Measurements from ENCODE around the gene CLCA1. TPM values are rescaled to one million over a fixed set of nuclear protein-coding genes. Genes with fewer than 3 reads are reported as not detected.

CLCA1 gene
- polyA plus RNA-seq, 1 of the 3 experiments (the other 2 are of a cell fraction) = not detected

GRCh38 chr1:86504137-86504479 is 35.4 kb downstream of the CLCA1 start:
- 79% methylated on average over 9 of the region's 9 CpGs for WGBS (ENCODE audit: low lambda C conversion rate)
- TF ChIP-seq, protein P1, sequence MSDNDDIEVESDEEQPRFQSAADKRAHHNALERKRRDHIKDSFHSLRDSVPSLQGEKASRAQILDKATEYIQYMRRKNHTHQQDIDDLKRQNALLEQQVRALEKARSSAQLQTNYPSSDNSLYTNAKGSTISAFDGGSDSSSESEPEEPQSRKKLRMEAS (IDR thresholded peaks at IDR 0.05; ENCODE audit: low read depth) = no peak
- no peak for TF ChIP-seq MXI1 (IDR thresholded peaks at IDR 0.05; ENCODE audit: low read depth, low read length)
- H3K9me2 ChIP-seq = no peaks in the 10 kb centered on the region
- no peaks in the 10 kb centered on the region for H3K9me3 ChIP-seq
- H3K79me2 ChIP-seq (ENCODE audit: insufficient read depth) = no peaks in the 10 kb centered on the region
- H3K27me3 ChIP-seq (ENCODE audit: insufficient read depth) = no peaks in the 10 kb centered on the region
- H3K27ac ChIP-seq (ENCODE audit: low read depth in 2 of 2, low read length in 1 of 2) = no peak overlapping the region
- H3F3A ChIP-seq (replicated peaks; ENCODE audit: insufficient read depth) = peaks cover 6% of the 10 kb centered on the region
- H3K4me2 ChIP-seq = no peak overlapping the region
- DNase-seq = no peak
- POLR2A ChIA-PET = no interaction called here
- CTCF ChIA-PET = interaction anchor here (0.9 to 3.3 kb wide), 2 partner anchors 30 to 580 kb away, joined by 3 to 13 read pairs; no protein-coding TSS in a partner anchor
- no peaks in the 10 kb centered on the region for H3K36me3 ChIP-seq (replicated peaks in 1 of 2; ENCODE audit: control insufficient read depth in 1 of 2, insufficient read depth in 2 of 2, low read length in 1 of 2)
- no peak overlapping the region for H3K9ac ChIP-seq
- H3K4me3 ChIP-seq (ENCODE audit: low read depth in 2 of 2, low read length in 1 of 2) = no peak overlapping the region
- no peak overlapping the region for H2AFZ ChIP-seq (ENCODE audit: low read depth)
- H3K4me1 ChIP-seq (ENCODE audit: control insufficient read depth in 1 of 2, insufficient read depth in 2 of 2, low read depth in 1 of 2, low read length in 1 of 2) = no peaks in the 10 kb centered on the region; a peak in 1 of 4 replicates
- no peaks in the 10 kb centered on the region for H4K20me1 ChIP-seq (ENCODE audit: insufficient read depth)

DNA sequence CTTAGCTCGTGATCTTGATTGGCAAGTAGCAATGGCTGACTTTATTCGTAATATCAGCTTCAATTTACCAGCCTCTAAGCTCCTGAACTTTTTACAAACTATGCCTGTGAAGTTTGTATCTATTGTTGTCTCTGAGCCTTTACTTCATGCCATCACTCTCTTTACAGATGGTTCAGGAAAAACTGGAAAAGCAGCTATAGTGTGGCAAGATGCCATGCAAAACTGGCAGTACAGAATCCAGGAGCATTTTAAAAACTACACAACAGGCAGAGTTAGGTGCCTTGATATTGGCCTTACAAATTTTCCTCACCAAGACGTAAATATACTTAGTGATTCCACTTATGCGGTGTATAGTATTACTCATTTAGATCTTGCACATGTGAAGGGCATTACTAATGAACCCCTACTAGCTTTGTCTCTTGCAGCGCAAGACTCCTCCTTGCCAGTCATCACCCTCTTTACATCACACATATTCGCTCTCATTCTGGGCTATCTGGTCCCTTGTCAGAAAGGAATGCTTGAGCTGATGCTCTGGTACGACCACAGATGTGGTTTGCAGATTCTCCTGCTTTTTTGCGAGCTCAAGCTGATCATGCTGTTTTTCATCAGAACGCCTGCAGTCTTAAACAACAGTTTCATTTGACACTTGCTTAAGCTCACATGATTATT is 36.3 kb downstream of the CLCA1 start:
- DNase-seq = no peak

More for the DNA sequence above, 36.3 kb downstream of the CLCA1 start:
- no peaks in the 10 kb centered on the region for H3K36me3 ChIP-seq (replicated peaks in 1 of 2; ENCODE audit: control insufficient read depth in 1 of 2, insufficient read depth in 2 of 2, low read length in 1 of 2)
- H3K4me3 ChIP-seq (ENCODE audit: low read depth in 2 of 2, low read length in 1 of 2) = no peak overlapping the region
- no peaks in the 10 kb centered on the region for H3K9me2 ChIP-seq
- TF ChIP-seq RAD21 (IDR thresholded peaks at IDR 0.05; ENCODE audit: low read length) (no peak), EP300 (IDR thresholded peaks at IDR 0.05; ENCODE audit: borderline replicate concordance in 1 of 2, low read depth in 1 of 2, low read length in 1 of 2) (no peak), ZBTB33 (IDR thresholded peaks at IDR 0.05; ENCODE audit: borderline replicate concordance, low read depth) (no peak), GATA2 (CRISPR knock-in tag; IDR thresholded peaks at IDR 0.05) (no peak), FOXJ3 (CRISPR knock-in tag; IDR thresholded peaks at IDR 0.05) (no peak), USF2 (IDR thresholded peaks at IDR 0.05; ENCODE audit: borderline replicate concordance, low read depth, low read length) (no peak), YY1 (IDR thresholded peaks at IDR 0.05; ENCODE audit: low read depth) (no peak)
- peaks cover 5% of the 10 kb centered on the region for H3F3A ChIP-seq (replicated peaks; ENCODE audit: insufficient read depth)
- WGBS (ENCODE audit: low lambda C conversion rate) = 81% methylated on average over 9 of the region's 9 CpGs
- POLR2A ChIA-PET = no interaction called here
- no peak overlapping the region for H3K4me2 ChIP-seq
- H3K9me3 ChIP-seq = no peaks in the 10 kb centered on the region
- H3K27me3 ChIP-seq (ENCODE audit: insufficient read depth) = no peaks in the 10 kb centered on the region
- H4K20me1 ChIP-seq (ENCODE audit: insufficient read depth) = no peaks in the 10 kb centered on the region
- no peaks in the 10 kb centered on the region for H3K79me2 ChIP-seq (ENCODE audit: insufficient read depth)
- H3K9ac ChIP-seq = no peak overlapping the region
- H3K4me1 ChIP-seq (ENCODE audit: control insufficient read depth in 1 of 2, insufficient read depth in 2 of 2, low read depth in 1 of 2, low read length in 1 of 2) = no peaks in the 10 kb centered on the region; a peak in 1 of 4 replicates
- no peak overlapping the region for H2AFZ ChIP-seq (ENCODE audit: low read depth)
- no peak overlapping the region for H3K27ac ChIP-seq (ENCODE audit: low read depth in 2 of 2, low read length in 1 of 2)
- CTCF ChIA-PET = interaction anchor here (0.6 to 5.3 kb wide), 6 partner anchors 16 to 580 kb away, joined by 3 to 25 read pairs (median 4); partner anchors contain the start of gene SH3GLB1

All from SK-N-SH (cell line).